ENCODE data around the gene C11orf58.

The C11orf58 gene

GRCh38 chr11:16769386-16769785 is 30.9 kb downstream of the C11orf58 start:
- DNase-seq, result no peak

GRCh38 chr11:16770016-16770415 is 31.6 kb downstream of the C11orf58 start:
- DNase-seq, result no peak

- no peak for DNase-seq
These were observed 33.1 kb downstream of the C11orf58 start for GRCh38 chr11:16771350-16772140.

GRCh38 chr11:16772141-16772512 is 33.7 kb downstream of the C11orf58 start:
- no peak for DNase-seq

GRCh38 chr11:16773981-16774935 is 35.8 kb downstream of the C11orf58 start:
- no peak for DNase-seq

GRCh38 chr11:16774936-16775613 is 36.6 kb downstream of the C11orf58 start:
- DNase-seq, result no peak

- no peak for DNase-seq
These were observed 37.3 kb downstream of the C11orf58 start for GRCh38 chr11:16775614-16776283.

- no peak for DNase-seq
These were observed 38.5 kb downstream of the C11orf58 start for GRCh38 chr11:16776711-16777612.

GRCh38 chr11:16777613-16777975 is 39.1 kb downstream of the C11orf58 start:
- DNase-seq, result no peak

GRCh38 chr11:16778286-16778685 is 39.8 kb downstream of the C11orf58 start:
- no peak for DNase-seq

GRCh38 chr11:16778876-16779275 is 40.4 kb downstream of the C11orf58 start:
- DNase-seq, result no peak

- no peak for DNase-seq
These were observed 41.0 kb downstream of the C11orf58 start for GRCh38 chr11:16779436-16779835.

GRCh38 chr11:16780146-16780545 is 41.7 kb downstream of the C11orf58 start:
- no peak for DNase-seq

GRCh38 chr11:16780698-16781550 is 42.5 kb downstream of the C11orf58 start:
- no peak for DNase-seq

- DNase-seq, result no peak
These were observed 43.8 kb downstream of the C11orf58 start for GRCh38 chr11:16781936-16782919.

- no peak for DNase-seq
These were observed 44.9 kb downstream of the C11orf58 start for GRCh38 chr11:16783321-16783801.

GRCh38 chr11:16784097-16784496 is 45.6 kb downstream of the C11orf58 start:
- no peak for DNase-seq

- DNase-seq, result no peak
These were observed 46.2 kb downstream of the C11orf58 start for GRCh38 chr11:16784666-16785065.

- DNase-seq, result peak; percentile 5 to 31
These were observed 47.2 kb downstream of the C11orf58 start for GRCh38 chr11:16785520-16786128.
